Endothelial cell of umbilical vein (primary cell): ENCODE results near the gene ZNF366. TPM values are rescaled to one million over a fixed set of nuclear protein-coding genes. Genes with fewer than 3 reads are reported as not detected.

ENCODE experiments used
- BruUV-seq: library from RNA; stranded (reverse); fragments of 400-500 nt; replicated peaks from 2 replicates; lab custom pipeline; 2021; lab: Mats Ljungman, UMichigan
- CTCF ChIA-PET: fragments of 300-600, 350-600 bp; sonication (Branson Sonifier 250); formaldehyde crosslinking; loops from one replicate; lab custom pipeline; 2021; ENCODE audit warnings: antibody characterized with exemption, inconsistent platforms; lab: Charles Lee
- POLR2A ChIA-PET: fragments of 300-600, 350-600 bp; sonication (Branson Sonifier 250); formaldehyde crosslinking; loops from one replicate; lab custom pipeline; 2021; ENCODE audit warnings: antibody characterized with exemption, inconsistent platforms; lab: Charles Lee
- DNase-seq: peaks from one replicate; pipeline ENCODE4 v3.0.0-alpha.2; 2011; ENCODE audit warnings: low read depth, low spot score
- FAIRE-seq: peaks from 2 replicates; lab custom pipeline; 2011; peaks lifted over from hg19 to GRCh38; lab: Jason Lieb, UNC
- H2AFZ ChIP-seq: 2 replicates; pipeline ENCODE4 v1.6.0; 2012; ENCODE audit warnings: low read depth, low read length, control low read depth, inconsistent platforms
- H3K27ac ChIP-seq: 2 replicates; pipeline ENCODE4 v1.5.1; 2011; ENCODE audit warnings: low read depth, mild to moderate bottlenecking, control low read depth, low read length, moderate library complexity; ENCODE audit not compliant: insufficient read depth
- H3K27me3 ChIP-seq, 2 experiments: 2 replicates each; pipeline versions ENCODE4 v1.6.0 to v1.6.1; 2011; ENCODE audit warnings: low read length in 2 of 2, mixed read lengths in 1 of 2; ENCODE audit not compliant: control insufficient read depth in 2 of 2, insufficient read depth in 2 of 2
- H3K36me3 ChIP-seq, 2 experiments: 2 replicates in 1 of 2; 3 replicates in 1 of 2; pipeline ENCODE4 v1.5.1; 2011; ENCODE audit warnings: low read length in 2 of 2, mild to moderate bottlenecking in 1 of 2, moderate library complexity in 1 of 2; ENCODE audit not compliant: control insufficient read depth in 2 of 2, insufficient read depth in 2 of 2; ENCODE audit errors: extremely low read depth in 1 of 2
- H3K4me1 ChIP-seq: 3 replicates; pipeline ENCODE4 v1.5.1; 2011; ENCODE audit warnings: mild to moderate bottlenecking, low read length; ENCODE audit not compliant: control insufficient read depth, insufficient read depth; ENCODE audit errors: extremely low read depth
- H3K4me2 ChIP-seq: 2 replicates; pipeline ENCODE4 v1.6.1; 2011; ENCODE audit warnings: low read length, control low read depth, mixed read lengths; ENCODE audit not compliant: insufficient read depth
- H3K4me3 ChIP-seq, 3 experiments: fragments of 200-600 bp in 1 of 3; sonication (generic), shearing (Covaris generic) in 1 of 3; replicated peaks in 1 of 3; 2 replicates each; pipeline ENCODE4 v1.5.1; 2011 to 2016; ENCODE audit warnings: control low read depth in 3 of 3, low read length in 3 of 3, mild to moderate bottlenecking in 2 of 3, inconsistent platforms in 1 of 3, low read depth in 1 of 3, moderate library complexity in 1 of 3; ENCODE audit not compliant: insufficient read depth in 1 of 3
- H3K79me2 ChIP-seq: 2 replicates; pipeline ENCODE4 v1.6.0; 2012; ENCODE audit warnings: low read length, inconsistent platforms; ENCODE audit not compliant: control insufficient read depth, insufficient read depth
- H3K9ac ChIP-seq: replicated peaks from 2 replicates; pipeline ENCODE3; 2011; ENCODE audit warnings: low read length, control low read depth; ENCODE audit not compliant: insufficient read depth; ENCODE audit errors: extremely low read depth
- H3K9me1 ChIP-seq: replicated peaks from 3 replicates; pipeline ENCODE4 v1.6.0; 2011; ENCODE audit warnings: mild to moderate bottlenecking, low read length; ENCODE audit not compliant: control insufficient read depth, insufficient read depth; ENCODE audit errors: extremely low read depth
- H3K9me3 ChIP-seq: replicated peaks from 2 replicates; pipeline ENCODE4 v1.5.1; 2012; ENCODE audit warnings: low read length, inconsistent platforms; ENCODE audit not compliant: control insufficient read depth, insufficient read depth
- H4K20me1 ChIP-seq: replicated peaks from 2 replicates; pipeline ENCODE3; 2011; ENCODE audit warnings: mild to moderate bottlenecking, low read length; ENCODE audit not compliant: control insufficient read depth, insufficient read depth; ENCODE audit errors: extremely low read depth
- CTCF ChIP-seq, 2 donors: IDR thresholded peaks; 1 replicate in 1 of 2; 2 replicates in 1 of 2; pipeline ENCODE4 v1.5.1; 2011; ENCODE audit warnings: low read length in 2 of 2, mild to moderate bottlenecking in 2 of 2, moderate library complexity in 2 of 2, control low read depth in 1 of 2, inconsistent platforms in 1 of 2, low read depth in 1 of 2; ENCODE audit not compliant: insufficient read depth in 1 of 2; ENCODE audit errors: extremely low read depth in 1 of 2
- EZH2 ChIP-seq: IDR thresholded peaks from 2 replicates; pipeline ENCODE4 v1.6.1; 2012; ENCODE audit warnings: borderline replicate concordance, low read depth, mild to moderate bottlenecking, moderate library complexity, low read length, inconsistent platforms; ENCODE audit not compliant: severe bottlenecking
- FOS ChIP-seq: IDR thresholded peaks from 2 replicates; pipeline ENCODE4 v1.6.1; 2011; ENCODE audit warnings: mild to moderate bottlenecking, low read length, moderate library complexity, borderline replicate concordance; ENCODE audit not compliant: insufficient read depth
- GATA2 ChIP-seq: IDR thresholded peaks from 2 replicates; pipeline ENCODE4 v1.7.0; 2011; ENCODE audit warnings: low read depth, mild to moderate bottlenecking, moderate library complexity, mixed read lengths, low read length; ENCODE audit not compliant: insufficient read length, insufficient read depth
- JUN ChIP-seq: IDR thresholded peaks from 2 replicates; pipeline ENCODE4 v1.6.1; 2011; ENCODE audit warnings: borderline replicate concordance, low read depth; ENCODE audit not compliant: insufficient read length, insufficient read depth
- MAX ChIP-seq: IDR thresholded peaks from 2 replicates; pipeline ENCODE4 v1.6.1; 2011; ENCODE audit not compliant: insufficient read depth, insufficient read length
- MYC ChIP-seq: IDR thresholded peaks from one replicate; pipeline ENCODE4 v1.6.1; 2011; ENCODE audit warnings: mild to moderate bottlenecking, low read depth, low read length
- POLR2A ChIP-seq: IDR thresholded peaks from 2 replicates; pipeline ENCODE4 v1.6.1; 2012; ENCODE audit warnings: low read depth, mild to moderate bottlenecking, control low read depth, low read length
- POLR2AphosphoS5 ChIP-seq: IDR thresholded peaks from 2 replicates; pipeline ENCODE4 v1.6.1; 2012; ENCODE audit warnings: low read depth, mild to moderate bottlenecking, control low read depth, low read length, moderate library complexity; ENCODE audit not compliant: insufficient read depth
- dilution Hi-C: fragments of 300-500 bp; cut with MboI; formaldehyde crosslinking; loops from one replicate; pipeline ENCODE4 v1.15.0; 2019; ENCODE audit warnings: low sequenced_read_pairs; ENCODE audit not compliant: extremely low pct_ligation_motif_present
- intact Hi-C: fragments of 100-400 bp; cut with micrococcal nuclease; formaldehyde crosslinking; loops from one replicate; pipeline ENCODE4 v1.10.0; 2022
- polyA plus RNA-seq, 4 experiments: library from polyadenylated mRNA; depleted of rRNA in 3 of 4; stranded (reverse) in 3 of 4; unstranded in 1 of 4; fragments of >200 nt; gene quantifications; 2 replicates each; pipeline versions ENCODE4 v1.2.1 to v1.2.3, GENCODE V29; 2011 to 2012; ENCODE audit warnings: missing spikeins in 1 of 4
- total RNA-seq: library from RNA; stranded (reverse); gene quantifications from 2 replicates; pipeline ENCODE4 v1.2.3, GENCODE V29; 2021

The ZNF366 gene
- total and polyA plus RNA-seq, 2 donors (not counting 3 experiments of a cell fraction or from before 2014, with no cell fraction given), result 1.3 to 4.1 TPM

- dilution Hi-C loops (no loop called here), intact Hi-C loops (no loop called here)
- Histone ChIP-seq H2AFZ (no peak overlapping the region), H3K9ac (no peak overlapping the region), H3K4me3 (no peak overlapping the region), H3K9me1 (no peaks in the 10 kb centered on the region), H3K4me1 (no peaks in the 10 kb centered on the region), H3K4me2 (no peak overlapping the region), H3K27me3 (no peaks in the 10 kb centered on the region), H4K20me1 (no peaks in the 10 kb centered on the region), H3K27ac (no peak overlapping the region), H3K9me3 (no peaks in the 10 kb centered on the region), H3K36me3 (no peaks in the 10 kb centered on the region), H3K79me2 (no peaks in the 10 kb centered on the region)
- FAIRE-seq, result no peak
- no peak for DNase-seq
- no TSS peak for BruUV-seq
- ChIA-PET CTCF (interaction anchor here (1.1 kb wide), 1 partner anchor 51 kb away, joined by 3 read pairs; no protein-coding TSS in a partner anchor), POLR2A (no interaction called here)
- no peak for TF ChIP-seq POLR2A
These were observed 89.7 kb downstream of the ZNF366 start for GRCh38 chr5:72417333-72418062.

GRCh38 chr5:72415616-72416325 is 91.4 kb downstream of the ZNF366 start:
- FAIRE-seq, result no peak
- no peak for DNase-seq
- Histone ChIP-seq H3K4me2 (no peak overlapping the region), H3K27me3 (no peaks in the 10 kb centered on the region), H3K36me3 (no peaks in the 10 kb centered on the region), H3K9me1 (no peaks in the 10 kb centered on the region), H3K4me3 (no peak overlapping the region), H3K79me2 (no peaks in the 10 kb centered on the region), H3K27ac (no peak overlapping the region), H3K9ac (no peak overlapping the region), H3K4me1 (no peaks in the 10 kb centered on the region), H3K9me3 (no peaks in the 10 kb centered on the region), H2AFZ (no peak overlapping the region), H4K20me1 (no peaks in the 10 kb centered on the region)
- dilution Hi-C loops (no loop called here), intact Hi-C loops (no loop called here)
- no TSS peak for BruUV-seq
- TF ChIP-seq JUN (no peak), POLR2AphosphoS5 (no peak), POLR2A (no peak), GATA2 (no peak), MAX (no peak), MYC (no peak), CTCF (IDR thresholded peaks at IDR 0.05; ENCODE audit: extremely low read depth in 1 of 2, insufficient read depth in 1 of 2, low read depth in 1 of 2, low read length in 2 of 2) (no peak), FOS (no peak), EZH2 (no peak)
- ChIA-PET CTCF (interaction anchor here (0.8 to 2.2 kb wide), 5 partner anchors 13 to 404 kb away, joined by 3 to 9 read pairs (median 3); no protein-coding TSS in a partner anchor), POLR2A (no interaction called here)
